Activated naive CD4-positive, alpha-beta T cell treated with anti-CD3 and anti-CD28 coated beads, Interleukin-2, amount 10 ng/mL, durations not matched to agents 7 days and 5 days (primary cell): ENCODE results near the gene A4GNT.

Experiments used
- CTCF ChIA-PET: fragments of 350-600 bp; sonication (Branson Sonifier 250); formaldehyde crosslinking; loops from one replicate; lab custom pipeline; 2021; ENCODE audit warnings: antibody characterized with exemption; lab: Charles Lee
- DNase-seq: peaks from one replicate; pipeline ENCODE4 v3.0.0-alpha.2; 2020
- H3K27ac Mint-ChIP-seq: one replicate; pipeline ENCODE4 v1.8.0; 2021; ENCODE audit warnings: mild to moderate bottlenecking, moderate library complexity, mixed read lengths
- H3K27me3 Mint-ChIP-seq: one replicate; pipeline ENCODE4 v1.8.0; 2021; ENCODE audit warnings: mild to moderate bottlenecking, mixed read lengths
- H3K36me3 Mint-ChIP-seq: one replicate; pipeline ENCODE4 v1.8.0; 2021; ENCODE audit warnings: mixed read lengths
- H3K4me1 Mint-ChIP-seq: one replicate; pipeline ENCODE4 v1.8.0; 2021; ENCODE audit warnings: mixed read lengths
- H3K4me3 Mint-ChIP-seq: one replicate; pipeline ENCODE4 v1.8.0; 2021; ENCODE audit warnings: mild to moderate bottlenecking, moderate library complexity, mixed read lengths
- H3K9me3 Mint-ChIP-seq: one replicate; pipeline ENCODE4 v1.8.0; 2021; ENCODE audit warnings: mixed read lengths

The A4GNT gene

GRCh38 chr3:138079901-138080300 lies 52.3 kb downstream of the A4GNT start:
- Mint-ChIP-seq H3K9me3 (no peaks in the 10 kb centered on the region), H3K36me3 (no peaks in the 10 kb centered on the region), H3K27me3 (peaks cover 36% of the 10 kb centered on the region), H3K27ac (no peak overlapping the region), H3K4me1 (peaks cover 39% of the 10 kb centered on the region), H3K4me3 (no peak overlapping the region)
- CTCF ChIA-PET = interaction anchor here (0.6 to 4.5 kb wide), 4 partner anchors 13 to 39 kb away, joined by 3 to 27 read pairs (median 4); partner anchors contain the start of gene DZIP1L
- no peak for DNase-seq

- H3K27me3 Mint-ChIP-seq = peaks cover 35% of the 10 kb centered on the region
- H3K4me1 Mint-ChIP-seq = peaks cover 32% of the 10 kb centered on the region
- H3K9me3 Mint-ChIP-seq = no peaks in the 10 kb centered on the region
- no peak overlapping the region for H3K27ac Mint-ChIP-seq
- no peaks in the 10 kb centered on the region for H3K36me3 Mint-ChIP-seq
- DNase-seq = no peak
- CTCF ChIA-PET = interaction anchor here (1.9 to 4.5 kb wide), 2 partner anchors 10 to 40 kb away, joined by 9 to 27 read pairs; no protein-coding TSS in a partner anchor
- no peak overlapping the region for H3K4me3 Mint-ChIP-seq
These were observed 53.3 kb downstream of the A4GNT start for GRCh38 chr3:138078901-138079344.

- no peak overlapping the region for H3K27ac Mint-ChIP-seq
- CTCF ChIA-PET = interaction anchor here (1.9 kb wide), 1 partner anchor 9 kb away, joined by 9 read pairs; no protein-coding TSS in a partner anchor
- DNase-seq = no peak
- H3K27me3 Mint-ChIP-seq = peaks cover 38% of the 10 kb centered on the region
- no peaks in the 10 kb centered on the region for H3K9me3 Mint-ChIP-seq
- no peak overlapping the region for H3K4me3 Mint-ChIP-seq
- peaks cover 25% of the 10 kb centered on the region for H3K4me1 Mint-ChIP-seq
- no peaks in the 10 kb centered on the region for H3K36me3 Mint-ChIP-seq
These were observed 54.1 kb downstream of the A4GNT start for GRCh38 chr3:138078096-138078495.
